Measurements from ENCODE around the gene AKNA.

The AKNA gene

GRCh38 chr9:114427644-114428043 is 39.9 kb upstream of the AKNA start:
- Histone ChIP-seq H3K36me3 (no peaks in the 10 kb centered on the region), H3K4me1 (no peaks in the 10 kb centered on the region), H3K4me3 (ENCODE audit: low read depth, low read length) (no peak overlapping the region), H3K9me3 (no peaks in the 10 kb centered on the region), H3K27me3 (peaks cover 14% of the 10 kb centered on the region)
- no peak for DNase-seq
- no peak for TF ChIP-seq CTCF (IDR thresholded peaks at IDR 0.05; ENCODE audit: low read depth, low read length)

- Histone ChIP-seq H3K27me3 (peaks cover 14% of the 10 kb centered on the region), H3K36me3 (no peaks in the 10 kb centered on the region), H3K4me1 (no peaks in the 10 kb centered on the region), H3K9me3 (no peaks in the 10 kb centered on the region), H3K4me3 (ENCODE audit: low read depth, low read length) (no peak overlapping the region)
- DNase-seq: no peak
- TF ChIP-seq CTCF (IDR thresholded peaks at IDR 0.05; ENCODE audit: low read depth, low read length): no peak
These were observed 38.5 kb upstream of the AKNA start for GRCh38 chr9:114426046-114426948.

- H3K27me3 ChIP-seq: peaks cover 14% of the 10 kb centered on the region
- no peaks in the 10 kb centered on the region for H3K4me1 ChIP-seq
- H3K9me3 ChIP-seq: no peaks in the 10 kb centered on the region
- DNase-seq: no peak
- no peak for TF ChIP-seq CTCF (IDR thresholded peaks at IDR 0.05; ENCODE audit: low read depth, low read length)
- no peaks in the 10 kb centered on the region for H3K36me3 ChIP-seq
- no peak overlapping the region for H3K4me3 ChIP-seq (ENCODE audit: low read depth, low read length)
These were observed 37.3 kb upstream of the AKNA start for GRCh38 chr9:114425126-114425525.

GRCh38 chr9:114424126-114424525 is 36.3 kb upstream of the AKNA start:
- Histone ChIP-seq H3K4me3 (ENCODE audit: low read depth, low read length) (no peak overlapping the region), H3K36me3 (no peaks in the 10 kb centered on the region), H3K4me1 (no peaks in the 10 kb centered on the region), H3K9me3 (no peaks in the 10 kb centered on the region), H3K27me3 (peaks cover 14% of the 10 kb centered on the region)
- TF ChIP-seq CTCF (IDR thresholded peaks at IDR 0.05; ENCODE audit: low read depth, low read length): no peak
- DNase-seq: no peak

GRCh38 chr9:114423181-114423580 is 35.4 kb upstream of the AKNA start:
- Histone ChIP-seq H3K9me3 (no peaks in the 10 kb centered on the region), H3K27me3 (peaks cover 12% of the 10 kb centered on the region), H3K4me3 (ENCODE audit: low read depth, low read length) (no peak overlapping the region), H3K4me1 (no peaks in the 10 kb centered on the region), H3K36me3 (no peaks in the 10 kb centered on the region)
- TF ChIP-seq CTCF (IDR thresholded peaks at IDR 0.05; ENCODE audit: low read depth, low read length): no peak
- no peak for DNase-seq

- no peak for TF ChIP-seq CTCF (IDR thresholded peaks at IDR 0.05; ENCODE audit: low read depth, low read length)
- Histone ChIP-seq H3K4me1 (no peaks in the 10 kb centered on the region), H3K27me3 (no peaks in the 10 kb centered on the region; the same call in none of the 2 replicates), H3K9me3 (no peaks in the 10 kb centered on the region), H3K4me3 (ENCODE audit: low read depth, low read length) (no peak overlapping the region), H3K36me3 (no peaks in the 10 kb centered on the region)
- no peak for DNase-seq
These were observed 33.4 kb upstream of the AKNA start for GRCh38 chr9:114421147-114421546.

All from BE2C (cell line).